HFF-Myc (cell line): ENCODE results near the gene TCTN1.
"Not testable (repeated sequence)": the region's sequence is repeated elsewhere in the genome, so short reads cannot be mapped to it uniquely, and the experiment has no call there.

Experiments
- DNase-seq: peaks from one replicate; pipeline ENCODE4 v3.0.0-alpha.2; 2011; ENCODE audit warnings: low read depth; ENCODE audit errors: extremely low read depth
- H3K4me3 ChIP-seq: replicated peaks from 2 replicates; pipeline ENCODE4 v1.5.1; 2011; ENCODE audit warnings: low read depth, mild to moderate bottlenecking, control low read depth, low read length
- TF ChIP-seq, protein P1 (sequence below): IDR thresholded peaks from 2 replicates; pipeline ENCODE4 v1.5.1; 2012; ENCODE audit warnings: mild to moderate bottlenecking, low read depth, low read length, control low read depth; ENCODE audit errors: missing control alignments

Gene TCTN1

DNA sequence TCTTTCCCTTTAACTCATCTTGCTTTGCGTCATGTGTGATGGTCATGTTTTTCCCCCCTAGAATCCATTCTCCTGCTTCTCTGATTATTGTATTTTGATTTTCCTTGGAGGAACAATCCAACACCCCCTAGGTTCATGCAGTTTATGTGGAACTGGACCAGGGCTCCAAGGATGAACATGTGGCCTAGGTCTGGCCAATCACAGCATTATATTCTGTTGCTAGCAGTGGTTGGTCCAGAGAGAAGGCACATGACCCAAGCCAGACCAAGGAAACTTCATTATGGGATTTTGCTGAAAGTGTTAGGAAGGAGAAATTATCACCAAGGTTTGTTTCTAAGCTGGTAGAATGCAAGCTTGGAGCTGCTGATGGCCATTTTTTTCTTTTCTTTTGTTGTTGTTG, 23.9 kb upstream of the TCTN1 start:
- H3K4me3 ChIP-seq, result no peak overlapping the region
- TF ChIP-seq, protein P1, sequence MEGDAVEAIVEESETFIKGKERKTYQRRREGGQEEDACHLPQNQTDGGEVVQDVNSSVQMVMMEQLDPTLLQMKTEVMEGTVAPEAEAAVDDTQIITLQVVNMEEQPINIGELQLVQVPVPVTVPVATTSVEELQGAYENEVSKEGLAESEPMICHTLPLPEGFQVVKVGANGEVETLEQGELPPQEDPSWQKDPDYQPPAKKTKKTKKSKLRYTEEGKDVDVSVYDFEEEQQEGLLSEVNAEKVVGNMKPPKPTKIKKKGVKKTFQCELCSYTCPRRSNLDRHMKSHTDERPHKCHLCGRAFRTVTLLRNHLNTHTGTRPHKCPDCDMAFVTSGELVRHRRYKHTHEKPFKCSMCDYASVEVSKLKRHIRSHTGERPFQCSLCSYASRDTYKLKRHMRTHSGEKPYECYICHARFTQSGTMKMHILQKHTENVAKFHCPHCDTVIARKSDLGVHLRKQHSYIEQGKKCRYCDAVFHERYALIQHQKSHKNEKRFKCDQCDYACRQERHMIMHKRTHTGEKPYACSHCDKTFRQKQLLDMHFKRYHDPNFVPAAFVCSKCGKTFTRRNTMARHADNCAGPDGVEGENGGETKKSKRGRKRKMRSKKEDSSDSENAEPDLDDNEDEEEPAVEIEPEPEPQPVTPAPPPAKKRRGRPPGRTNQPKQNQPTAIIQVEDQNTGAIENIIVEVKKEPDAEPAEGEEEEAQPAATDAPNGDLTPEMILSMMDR, result no peak
- DNase-seq, result no peak

DNA sequence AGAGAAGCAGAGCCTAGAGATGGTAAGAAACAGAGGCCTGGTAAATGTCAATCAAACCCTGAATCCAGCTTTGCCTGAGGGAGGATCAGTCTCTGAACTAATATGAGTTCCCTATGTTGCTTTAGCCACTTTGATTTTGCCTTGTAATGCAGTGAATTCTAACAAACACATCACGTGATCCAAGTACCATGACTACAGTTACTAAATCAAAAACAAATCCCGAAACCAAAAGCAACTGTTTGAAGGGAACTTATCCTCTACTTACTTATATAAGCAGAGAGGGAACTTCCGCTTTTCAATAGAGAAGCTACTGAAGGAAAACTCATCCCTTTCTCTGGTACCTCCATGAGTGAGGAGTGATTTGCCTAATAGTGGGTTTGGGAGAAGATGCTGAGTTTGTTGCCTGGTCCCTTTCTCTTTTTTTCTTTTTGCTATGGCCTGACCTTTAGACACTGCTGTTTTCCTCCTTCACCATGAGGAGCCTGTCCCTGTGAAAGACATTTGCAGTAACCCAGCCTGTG, 23.1 kb upstream of the TCTN1 start:
- no peak overlapping the region for H3K4me3 ChIP-seq
- TF ChIP-seq, protein P1, result no peak
- DNase-seq, result no peak

DNA sequence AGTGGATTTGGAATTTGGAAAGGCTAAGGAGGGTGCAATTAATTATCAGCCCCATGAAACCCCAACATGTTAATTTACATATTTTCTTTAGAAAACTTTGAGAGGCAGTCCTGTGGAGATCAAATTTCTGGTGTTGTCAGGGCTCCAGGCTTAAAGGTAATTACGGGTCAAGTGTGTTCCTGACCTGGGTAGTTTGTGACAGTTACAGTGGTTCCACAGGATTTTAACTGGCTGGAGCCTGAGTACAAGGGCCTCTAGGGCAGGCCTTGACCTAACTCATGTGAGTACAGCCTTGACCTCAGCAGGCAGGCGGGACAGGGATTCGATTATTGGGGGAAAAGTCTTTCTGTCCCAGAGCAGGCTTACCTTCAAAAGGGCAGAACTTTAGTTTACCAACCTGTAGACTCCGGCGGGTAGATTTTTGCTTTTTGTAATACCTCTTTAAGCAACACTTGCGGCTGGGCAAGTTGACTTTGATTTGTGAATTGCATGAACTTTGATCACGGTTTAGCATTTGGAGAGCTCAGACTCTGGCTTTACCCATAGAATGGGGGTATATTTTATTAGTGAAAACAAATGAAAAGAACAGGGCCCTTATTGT, 22.4 kb upstream of the TCTN1 start:
- H3K4me3 ChIP-seq, result no peak overlapping the region
- TF ChIP-seq, protein P1, result no peak
- DNase-seq, result no peak

DNA sequence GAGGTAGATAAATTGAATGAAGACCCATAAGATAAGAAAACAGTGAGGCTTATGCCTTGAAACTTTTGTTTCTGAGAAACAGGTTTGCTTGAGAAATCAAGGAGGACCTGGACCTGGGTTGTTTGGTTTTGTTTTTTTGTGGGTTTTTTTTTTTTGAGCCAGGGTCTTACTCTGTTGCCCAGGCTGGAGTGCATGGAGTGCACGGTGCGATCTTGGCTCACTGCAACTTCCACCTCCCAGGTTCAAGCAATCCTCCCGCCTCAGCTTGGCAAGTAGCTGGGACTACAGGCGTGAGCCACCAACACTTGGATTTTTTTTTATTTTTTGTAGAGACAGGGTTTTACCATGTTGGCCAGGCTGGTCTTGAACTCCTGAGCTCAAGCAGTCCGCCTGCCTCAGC, 21.9 kb upstream of the TCTN1 start:
- no peak overlapping the region for H3K4me3 ChIP-seq
- DNase-seq, result no peak
- TF ChIP-seq, protein P1, result no peak

DNA sequence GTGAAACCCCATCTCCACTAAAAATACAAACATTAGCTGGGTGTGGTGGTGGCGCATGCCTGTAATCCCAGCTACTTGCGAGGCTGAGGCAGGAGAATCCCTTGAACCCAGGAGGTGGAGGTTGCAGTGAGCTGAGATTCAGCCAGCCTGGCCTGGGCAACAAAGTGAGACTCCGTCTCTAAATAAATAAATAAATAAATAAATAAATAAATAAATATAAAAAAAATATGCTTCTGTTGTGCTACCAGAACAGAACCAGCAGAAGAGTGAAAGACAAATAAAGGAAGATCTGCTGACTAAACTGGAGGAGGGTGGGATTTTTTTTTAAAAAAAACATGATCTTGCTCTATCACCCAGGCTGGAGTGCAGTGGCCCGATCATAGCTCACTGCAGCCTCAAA, 21.0 kb upstream of the TCTN1 start:
- DNase-seq, H3K4me3 ChIP-seq: not testable (repeated sequence)

DNA sequence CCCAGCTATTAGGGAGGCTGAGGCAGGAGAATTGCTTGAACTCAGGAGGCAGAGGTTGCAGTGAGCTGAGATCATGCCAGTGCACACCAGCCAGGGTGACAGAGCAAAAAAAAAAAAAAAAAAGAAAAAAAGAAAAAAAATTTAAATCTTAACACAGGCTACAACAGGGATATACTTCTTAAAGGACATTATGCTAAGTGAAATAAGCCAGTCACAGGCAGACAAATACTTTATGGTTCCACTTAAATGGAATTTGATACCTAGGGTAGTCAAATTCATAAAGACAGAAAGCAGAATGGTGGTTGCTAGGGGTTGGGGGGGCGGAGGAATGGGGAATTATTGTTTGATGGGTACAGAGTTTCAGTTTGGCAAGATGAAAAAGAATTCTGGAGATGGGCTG, 16.0 kb upstream of the TCTN1 start:
- no peak for DNase-seq
- TF ChIP-seq, protein P1, result no peak
- no peak overlapping the region for H3K4me3 ChIP-seq

DNA sequence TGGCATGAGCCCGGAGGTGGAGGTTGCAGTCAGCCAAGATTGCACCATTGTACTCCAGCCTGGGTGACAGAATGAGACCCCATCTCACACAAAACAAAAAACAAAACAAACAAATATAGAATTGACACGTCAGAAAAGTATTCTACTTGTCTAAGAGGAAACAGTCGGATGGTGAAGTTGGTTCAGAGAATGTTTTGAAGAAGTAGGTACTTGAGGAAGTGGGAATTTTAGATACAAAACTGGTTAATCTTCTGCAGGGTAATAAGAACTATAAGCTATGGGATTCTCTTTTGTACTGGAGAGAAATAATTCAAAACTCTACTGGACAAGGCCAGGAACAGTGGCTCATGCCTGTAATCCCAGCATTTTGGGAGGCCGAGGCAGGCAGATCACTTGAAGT, 14.6 kb upstream of the TCTN1 start:
- H3K4me3 ChIP-seq, result no peak overlapping the region
- TF ChIP-seq, protein P1, result no peak
- DNase-seq, result no peak
